Activated CD8-positive, alpha-beta T cell treated with anti-CD3 and anti-CD28 coated beads for 36 hours (primary cell): ENCODE data around the gene GHRHR. TPM values are rescaled to one million over a fixed set of nuclear protein-coding genes. Genes with fewer than 3 reads are reported as not detected.

Source experiments
- ATAC-seq: fragments of 200-7000 bp; cut with Tn5 transposase; one replicate; pipeline ENCODE4 v1.10.0; 2021; ENCODE audit warnings: mild to moderate bottlenecking, moderate library complexity
- CTCF ChIA-PET: fragments of 350-600 bp; sonication (Branson Sonifier 250); formaldehyde crosslinking; loops from one replicate; lab custom pipeline; 2021; ENCODE audit warnings: antibody characterized with exemption; lab: Charles Lee
- POLR2A ChIA-PET: fragments of 350-600 bp; sonication (Branson Sonifier 250); formaldehyde crosslinking; loops from one replicate; lab custom pipeline; 2021; ENCODE audit warnings: antibody characterized with exemption; lab: Charles Lee
- DNase-seq: peaks from one replicate; pipeline ENCODE4 v3.0.0-alpha.2; 2020
- H3K27ac Mint-ChIP-seq: one replicate; pipeline ENCODE4 v1.8.0; 2021; ENCODE audit warnings: mild to moderate bottlenecking, mixed read lengths
- H3K27me3 Mint-ChIP-seq: one replicate; pipeline ENCODE4 v1.8.0; 2021; ENCODE audit warnings: mixed read lengths
- H3K36me3 Mint-ChIP-seq: one replicate; pipeline ENCODE4 v1.8.0; 2021; ENCODE audit warnings: low read depth, mixed read lengths
- H3K4me1 Mint-ChIP-seq: one replicate; pipeline ENCODE4 v1.8.0; 2021; ENCODE audit warnings: low read depth, mixed read lengths
- H3K4me3 Mint-ChIP-seq: one replicate; pipeline ENCODE4 v1.8.0; 2021; ENCODE audit warnings: mild to moderate bottlenecking, moderate library complexity, mixed read lengths
- H3K9me3 Mint-ChIP-seq: one replicate; pipeline ENCODE4 v1.8.0; 2021; ENCODE audit warnings: mixed read lengths
- CTCF ChIP-seq: fragments of 200-600 bp; IDR thresholded peaks from one replicate; pipeline ENCODE4 v1.8.0; 2022; ENCODE audit warnings: antibody characterized with exemption, mild to moderate bottlenecking
- intact Hi-C: fragments of 100-400 bp; cut with micrococcal nuclease; formaldehyde crosslinking; loops from one replicate; pipeline ENCODE4 v1.10.0; 2022
- total RNA-seq, 2 experiments: library from RNA; stranded (reverse); gene quantifications; one replicate each; pipeline ENCODE4 v1.2.3, GENCODE V29; 2021

GHRHR gene
- total RNA-seq, 2 experiments from 2014 or later, result not detected

- Mint-ChIP-seq H3K27ac (no peak overlapping the region), H3K4me3 (no peak overlapping the region), H3K36me3 (no peaks in the 10 kb centered on the region), H3K9me3 (peaks cover 3% of the 10 kb centered on the region), H3K4me1 (no peaks in the 10 kb centered on the region), H3K27me3 (no peaks in the 10 kb centered on the region)
- intact Hi-C loops, result no loop called here
- ATAC-seq (no peak), DNase-seq (no peak)
- no peak for TF ChIP-seq CTCF
- POLR2A ChIA-PET, result no interaction called here
- CTCF ChIA-PET, result interaction anchor here (1.9 kb wide), 1 partner anchor 8 kb away, joined by 17 read pairs; no protein-coding TSS in a partner anchor
Observed at GRCh38 chr7:30931161-30931928, 32.4 kb upstream of the GHRHR start.

- Mint-ChIP-seq H3K9me3 (no peaks in the 10 kb centered on the region), H3K27me3 (no peaks in the 10 kb centered on the region), H3K4me3 (no peak overlapping the region), H3K27ac (no peak overlapping the region), H3K4me1 (no peaks in the 10 kb centered on the region), H3K36me3 (no peaks in the 10 kb centered on the region)
- ChIA-PET CTCF (no interaction called here), POLR2A (no interaction called here)
- DNase-seq, result no peak
- no peak for ATAC-seq
- intact Hi-C loops, result no loop called here
- no peak for TF ChIP-seq CTCF
Observed at GRCh38 chr7:30931929-30932540, 31.7 kb upstream of the GHRHR start.

GRCh38 chr7:30932562-30932961 is 31.2 kb upstream of the GHRHR start:
- intact Hi-C loops, result no loop called here
- Mint-ChIP-seq H3K27ac (no peak overlapping the region), H3K9me3 (no peaks in the 10 kb centered on the region), H3K4me1 (no peaks in the 10 kb centered on the region), H3K36me3 (no peaks in the 10 kb centered on the region), H3K27me3 (no peaks in the 10 kb centered on the region), H3K4me3 (no peak overlapping the region)
- ChIA-PET POLR2A (no interaction called here), CTCF (no interaction called here)
- TF ChIP-seq CTCF, result no peak
- no peak for ATAC-seq
- DNase-seq, result no peak

- intact Hi-C loops, result no loop called here
- no peaks in the 10 kb centered on the region for H3K9me3 Mint-ChIP-seq
- no peak for DNase-seq
- H3K27me3 Mint-ChIP-seq, result peaks cover 1% of the 10 kb centered on the region
- POLR2A ChIA-PET, result no interaction called here
- no peak overlapping the region for H3K4me3 Mint-ChIP-seq
- no peaks in the 10 kb centered on the region for H3K36me3 Mint-ChIP-seq
- TF ChIP-seq CTCF, result no peak
- no peaks in the 10 kb centered on the region for H3K4me1 Mint-ChIP-seq
- ATAC-seq, result no peak
- no peak overlapping the region for H3K27ac Mint-ChIP-seq
- CTCF ChIA-PET, result no interaction called here
Observed at GRCh38 chr7:30933124-30933974, 30.4 kb upstream of the GHRHR start.
